Adrenal gland (tissue), 12 donors: ENCODE measurements around the gene SPAG6. TPM values are rescaled to one million over a fixed set of nuclear protein-coding genes. Genes with fewer than 3 reads are reported as not detected.

ENCODE experiments used
- DNase-seq, 7 donors: peaks; one replicate each; pipeline ENCODE4 v3.0.0-alpha.2; 2019 to 2020
- H3K27ac ChIP-seq, 5 donors: fragments of 200-600 bp; sonication (generic) in 4 of 5; 1 replicate in 3 of 5; 2 replicates in 2 of 5; pipeline versions ENCODE4 v1.5.1 to v1.8.0; 2016 to 2020; ENCODE audit warnings: mild to moderate bottlenecking in 1 of 5
- H3K27me3 ChIP-seq: fragments of 200-600 bp; 2 replicates; pipeline ENCODE4 v1.8.0; 2021
- H3K36me3 ChIP-seq, 2 donors: fragments of 200-600 bp; replicated peaks in 1 of 2; 1 replicate in 1 of 2; 2 replicates in 1 of 2; pipeline versions ENCODE4 v1.5.1 to v1.8.0; 2018 to 2022
- H3K4me1 ChIP-seq, 2 donors: fragments of 200-600 bp; replicated peaks in 1 of 2; 1 replicate in 1 of 2; 2 replicates in 1 of 2; pipeline versions ENCODE4 v1.5.1 to v1.8.0; 2018 to 2021
- H3K4me3 ChIP-seq, 4 donors: fragments of 200-600 bp; sonication (generic) in 3 of 4; one replicate each; pipeline ENCODE4 v1.5.1; 2016 to 2018
- H3K9me3 ChIP-seq, 3 donors: fragments of 200-600 bp; sonication (generic) in 1 of 3; replicated peaks in 1 of 3; 1 replicate in 2 of 3; 2 replicates in 1 of 3; pipeline versions ENCODE4 v1.5.1 to v1.8.0; 2016 to 2021
- CTCF ChIP-seq, 6 experiments: fragments of 450-650 bp in 4 of 6; fragments of 200-600 bp in 2 of 6; sonication (generic) in 1 of 6; IDR thresholded peaks; 1 replicate in 5 of 6; 2 replicates in 1 of 6; pipeline versions ENCODE4 v1.5.1 to v1.8.0; 2016 to 2021; ENCODE audit warnings: antibody characterized with exemption in 6 of 6, mild to moderate bottlenecking in 2 of 6, moderate library complexity in 1 of 6
- POLR2A ChIP-seq, 2 donors: fragments of 450-650 bp; IDR thresholded peaks; one replicate each; pipeline ENCODE4 v1.6.1; 2017; ENCODE audit warnings: antibody characterized with exemption in 2 of 2, mild to moderate bottlenecking in 2 of 2, moderate library complexity in 1 of 2
- WGBS, 4 donors: extraction: QIAGEN DNeasy Blood & Tissue Kit in 2 of 4; methylation state at CpG; one replicate each; pipeline versions ENCODE4 v1.1.5 to v1.1.7; 2013 to 2017; 5-methylcytosine and 5-hydroxymethylcytosine counted together
- intact Hi-C, 2 donors: fragments of 100-400 bp; cut with DNase I; formaldehyde crosslinking; loops; one replicate each; pipeline versions ENCODE4 v1.14.1 to v1.15.0; 2022 to 2023
- polyA plus RNA-seq, 3 donors: library from polyadenylated mRNA; stranded (reverse); fragments of 200-250 nt in 2 of 3; fragments of 350-450 nt in 1 of 3; fragmentation: Illumina TruSeq in 1 of 3; extraction: RNeasy Lipid Tissue Mini Kit (QIAGEN cat#74804) in 1 of 3; gene quantifications; one replicate each; pipeline ENCODE4 v1.2.3, GENCODE V29; 2013 to 2014
- small RNA-seq, 2 donors: library from RNA; depleted of rRNA; stranded (forward); fragments of <200 nt; gene quantifications; one replicate each; pipeline ENCODE3, GENCODE V24; 2016
- total RNA-seq, 9 donors: library from RNA; depleted of rRNA in 4 of 9; stranded (reverse); fragments of >200 nt in 4 of 9; fragments of 120-200 nt in 1 of 9; fragmentation: NEBNext Ultra II Directional in 1 of 9; extraction: Animal tissue kit (Norgen Biotek cat#: 25700) in 1 of 9; gene quantifications; one replicate each; pipeline versions ENCODE4 v1.1.0 to v1.2.4, GENCODE V29; 2013 to 2023
- donor health status: healthy with polysubstance abuse.
- donor health status: Bipolar disorder and iron deficiency.
- donor health status: DM: yes; HTN: yes; CAD: no.
- donor health status: DM: no; HTN: no; CAD: no.
- donor health status: DM: no; HTN: no; CAD: no.
- donor health status: DM: yes; HTN: yes; CAD: no.

Gene SPAG6
- total and polyA plus RNA-seq, 12 donors, result 0.07 to 0.46 (median 0.11) TPM; not detected in 9

- DNase-seq, result no peak
- Histone ChIP-seq H3K4me3 (no peak overlapping the region), H3K27me3 (peaks cover 7% of the 10 kb centered on the region), H3K9me3 (no peaks in the 10 kb centered on the region), H3K27ac (no peak overlapping the region), H3K36me3 (no peaks in the 10 kb centered on the region), H3K4me1 (no peaks in the 10 kb centered on the region)
- no peak for TF ChIP-seq CTCF (IDR thresholded peaks at IDR 0.05)
- TF ChIP-seq POLR2A (IDR thresholded peaks at IDR 0.05), result no peak
- WGBS, 4 donors, result 76 to 89% (median 79%) methylated on average over 3 of the region's 3 CpGs
- intact Hi-C loops, result no loop called here
Observed at GRCh38 chr10:22466763-22467334, 121.6 kb downstream of the SPAG6 start.

Small RNA genes within 50 kb of the gene (small RNA-seq; reads per million reads assigned to genes)
- 0 to 0.08 reads per million in 2 donors for gene AL158211.3

Other genes with a start within 250 kb of the SPAG6 start
- gene EBLN1, start 127.5 kb upstream of the SPAG6 start, total RNA-seq, result not detected
- gene EBLN1, start 127.5 kb upstream of the SPAG6 start, polyA plus RNA-seq, result not detected
- 10 to 100 TPM in 8 of 9 donors, 1 to 10 TPM in 1; 7.5 to 70.5 (median 45.1) TPM for gene COMMD3, start 29.1 kb upstream of the SPAG6 start, total RNA-seq
- 10 to 100 TPM; 43.4 to 82.4 (median 44.5) TPM for gene COMMD3, start 29.1 kb upstream of the SPAG6 start, polyA plus RNA-seq
- gene BMI1, start 24.4 kb upstream of the SPAG6 start, total RNA-seq, result 10 to 100 TPM; 40.7 to 78.5 (median 68.2) TPM
- gene BMI1, start 24.4 kb upstream of the SPAG6 start, polyA plus RNA-seq, result 10 to 100 TPM; 16.7 to 88.5 (median 24.1) TPM